MM.1S (cell line): Measurements from ENCODE around the gene CDH22.

ENCODE experiments used
- DNase-seq: peaks from one replicate; pipeline ENCODE4 v3.0.0-alpha.2; 2015
- H2AFZ ChIP-seq: fragments of 300-600 bp; sonication (generic); 2 replicates; pipeline ENCODE4 v1.6.0; 2016; ENCODE audit warnings: antibody characterized with exemption, low read length
- H3F3A ChIP-seq: fragments of 300-600 bp; sonication (generic); 2 replicates; pipeline ENCODE4 v1.6.1; 2016; ENCODE audit warnings: mild to moderate bottlenecking, antibody characterized with exemption, low read length, moderate library complexity, mixed read lengths; ENCODE audit not compliant: insufficient read depth
- H3K27ac ChIP-seq: fragments of 300-600 bp; sonication (generic); 2 replicates; pipeline ENCODE4 v1.5.1; 2016; ENCODE audit warnings: mild to moderate bottlenecking, low read length
- H3K27me3 ChIP-seq: fragments of 300-600 bp; sonication (generic); replicated peaks from 2 replicates; pipeline ENCODE4 v1.6.0; 2016; ENCODE audit warnings: low read length; ENCODE audit not compliant: insufficient read depth
- H3K36me3 ChIP-seq: fragments of 300-600 bp; sonication (generic); replicated peaks from 2 replicates; pipeline ENCODE4 v1.6.1; 2016; ENCODE audit warnings: mild to moderate bottlenecking, low read length, mixed read lengths; ENCODE audit not compliant: insufficient read depth
- H3K4me1 ChIP-seq: fragments of 300-600 bp; sonication (generic); 2 replicates; pipeline ENCODE4 v1.6.1; 2016; ENCODE audit warnings: low read length, mixed read lengths
- H3K4me2 ChIP-seq: fragments of 300-600 bp; sonication (generic); 2 replicates; pipeline ENCODE4 v1.6.0; 2016; ENCODE audit warnings: low read depth, low read length
- H3K4me3 ChIP-seq: fragments of 300-600 bp; sonication (generic); 2 replicates; pipeline ENCODE4 v1.5.1; 2016; ENCODE audit warnings: low read length, mixed read lengths
- H3K79me2 ChIP-seq: fragments of 300-600 bp; sonication (generic); 2 replicates; pipeline ENCODE4 v1.6.1; 2016; ENCODE audit warnings: mixed run types, low read length, mixed read lengths
- H3K9ac ChIP-seq: fragments of 300-600 bp; sonication (generic); 2 replicates; pipeline ENCODE4 v1.6.1; 2016; ENCODE audit warnings: low read length, mixed read lengths
- H3K9me2 ChIP-seq: fragments of 300-600 bp; sonication (generic); replicated peaks from 2 replicates; pipeline ENCODE4 v1.6.1; 2016; ENCODE audit warnings: mild to moderate bottlenecking, low read length, mixed read lengths; ENCODE audit not compliant: insufficient read depth
- H3K9me3 ChIP-seq: fragments of 300-600 bp; sonication (generic); replicated peaks from 2 replicates; pipeline ENCODE4 v1.6.1; 2016; ENCODE audit warnings: mild to moderate bottlenecking, low read length, mixed read lengths; ENCODE audit not compliant: insufficient read depth
- H4K20me1 ChIP-seq: fragments of 300-600 bp; sonication (generic); 2 replicates; pipeline ENCODE4 v1.6.1; 2016; ENCODE audit warnings: mild to moderate bottlenecking, low read length, moderate library complexity, mixed read lengths; ENCODE audit not compliant: insufficient read depth
- CTCF ChIP-seq: fragments of 300-600 bp; sonication (generic); IDR thresholded peaks from 2 replicates; pipeline ENCODE4 v1.5.1; 2016; ENCODE audit warnings: antibody characterized with exemption, low read length, mixed read lengths
- EZH2 ChIP-seq: fragments of 300-600 bp; sonication (generic); optimal IDR thresholded peaks from 2 replicates; pipeline ENCODE3; 2017; ENCODE audit warnings: low read depth, mild to moderate bottlenecking, antibody characterized with exemption, low read length, mixed read lengths
- EZH2phosphoT487 ChIP-seq: fragments of 300-600 bp; sonication (generic); IDR thresholded peaks from 2 replicates; pipeline ENCODE4 v1.6.1; 2018; ENCODE audit warnings: antibody characterized with exemption, low read length

The CDH22 gene

DNA sequence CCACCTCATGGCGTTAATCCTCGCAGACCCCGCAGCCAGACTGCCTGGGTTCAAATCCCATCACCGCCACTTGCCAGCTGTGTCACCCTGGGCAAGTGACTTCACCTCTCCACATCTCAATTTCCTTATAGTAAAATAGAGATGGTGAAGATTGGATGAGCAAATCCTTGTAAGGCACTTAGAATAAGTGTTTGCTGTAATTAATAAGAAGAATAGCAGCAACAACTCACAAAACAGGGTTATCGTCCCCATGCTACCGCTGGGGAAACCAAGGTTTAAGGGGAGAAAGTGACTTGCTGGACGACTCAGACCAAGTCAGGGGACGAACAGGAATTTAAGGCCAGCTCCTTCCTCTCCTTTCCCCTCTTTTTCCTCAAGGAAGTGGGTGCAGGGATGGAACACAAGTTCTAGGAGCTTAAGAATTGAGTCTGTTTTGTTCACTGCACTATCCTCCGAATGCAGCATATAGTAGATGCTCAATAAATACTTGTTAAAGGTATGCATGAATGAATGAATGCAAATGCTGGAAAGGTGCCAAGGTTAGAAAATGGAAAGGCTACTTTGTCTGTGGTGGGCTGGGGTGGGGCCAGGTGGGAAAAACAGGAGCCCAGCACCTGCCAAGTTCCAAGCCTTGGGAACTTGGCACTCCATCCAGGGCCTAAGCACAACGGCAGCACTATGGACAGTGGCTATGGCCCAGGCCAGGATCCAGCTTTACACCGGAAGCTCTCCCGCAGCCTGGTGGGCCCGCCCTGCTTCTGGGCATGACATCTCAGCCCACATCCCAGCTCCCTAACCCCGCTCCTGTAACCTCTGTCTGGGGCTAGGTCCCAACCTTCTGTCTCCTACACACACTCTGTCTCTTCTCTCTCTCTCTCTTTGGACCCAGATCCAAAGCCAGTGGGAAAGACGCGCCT is 4.9 kb upstream of the CDH22 start:
- no peaks in the 10 kb centered on the region for H3K4me1 ChIP-seq
- no peak overlapping the region for H3K27ac ChIP-seq
- H3K9ac ChIP-seq, result no peak overlapping the region
- no peaks in the 10 kb centered on the region for H3K36me3 ChIP-seq
- no peaks in the 10 kb centered on the region for H3K79me2 ChIP-seq
- TF ChIP-seq EZH2phosphoT487 (no peak), EZH2 (peak; percentile 13)
- H3K4me2 ChIP-seq, result no peak overlapping the region
- no peak for DNase-seq
- H4K20me1 ChIP-seq, result no peaks in the 10 kb centered on the region
- no peaks in the 10 kb centered on the region for H3K9me2 ChIP-seq
- H3K9me3 ChIP-seq, result no peaks in the 10 kb centered on the region
- H3F3A ChIP-seq, result no peaks in the 10 kb centered on the region
- H3K4me3 ChIP-seq, result no peak overlapping the region
- no peak overlapping the region for H2AFZ ChIP-seq
- H3K27me3 ChIP-seq, result peaks cover 97% of the 10 kb centered on the region

DNA sequence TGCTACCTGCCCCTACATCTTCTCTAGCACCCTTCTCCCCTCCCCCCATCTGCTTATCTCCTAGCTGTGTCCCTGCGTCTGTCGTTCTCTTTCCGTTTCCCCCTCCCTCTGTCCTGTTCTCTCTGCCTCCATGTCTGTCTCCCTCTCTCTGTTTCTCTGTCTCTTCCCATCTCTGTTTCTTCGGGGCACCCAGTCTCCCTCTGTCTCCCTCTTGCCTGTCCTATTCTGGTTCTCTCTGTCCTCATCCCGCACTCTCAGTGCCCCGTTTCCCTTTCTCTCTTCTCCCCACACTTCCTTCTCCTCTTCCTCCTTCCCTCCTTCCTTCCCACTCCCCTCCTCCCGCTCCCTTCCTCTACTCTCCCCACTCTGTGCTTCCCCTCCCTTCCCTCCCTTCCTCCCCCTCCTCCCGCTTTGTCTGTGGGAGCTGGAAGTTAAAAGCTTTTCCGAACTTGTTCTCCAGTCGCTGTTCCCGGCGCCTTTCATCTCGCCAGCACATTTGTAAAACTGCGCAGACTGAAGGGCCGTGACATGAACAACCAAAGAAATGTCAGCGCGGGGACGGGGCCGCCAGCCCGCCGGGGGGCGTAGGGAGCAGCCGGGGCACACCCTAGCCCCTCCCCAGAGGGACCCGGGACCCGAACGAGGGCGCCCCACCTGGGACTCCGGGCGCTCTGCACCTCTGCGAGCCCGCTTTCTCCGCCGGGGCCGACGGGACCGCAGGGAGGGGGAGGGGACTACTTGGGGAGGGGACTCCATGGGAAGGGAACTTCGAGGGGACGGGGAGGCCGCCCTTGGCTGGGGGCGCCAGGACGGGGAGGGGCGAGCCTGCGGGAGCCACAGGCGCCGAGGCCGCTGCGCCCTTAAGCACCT is 4.0 kb upstream of the CDH22 start:
- H3K27me3 ChIP-seq, result peaks cover 93% of the 10 kb centered on the region

DNA sequence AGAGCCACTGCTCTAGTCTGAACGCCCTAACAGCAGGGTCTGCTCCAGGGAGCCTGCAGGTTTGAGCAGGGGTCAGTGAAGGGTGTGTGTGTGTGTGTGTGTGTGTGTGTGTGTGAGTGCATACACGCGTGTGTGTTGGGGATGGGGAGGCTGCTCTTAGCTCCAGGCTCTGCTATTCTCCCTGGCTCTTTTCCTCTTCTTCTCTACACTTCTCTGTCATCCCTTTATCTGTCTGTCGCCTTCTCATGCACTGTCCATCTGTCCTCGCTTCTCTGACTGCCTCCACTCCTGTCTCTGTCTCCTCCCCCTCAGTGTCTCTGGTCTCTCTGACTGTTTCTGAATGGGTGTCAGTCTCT is 3.4 kb upstream of the CDH22 start:
- Histone ChIP-seq H2AFZ (no peak overlapping the region), H3K4me2 (no peak overlapping the region)

More for the DNA sequence above, 4.0 kb upstream of the CDH22 start:
- TF ChIP-seq EZH2phosphoT487, result peak; percentile 45
- peak; percentile 90 for TF ChIP-seq EZH2
- no peak for TF ChIP-seq CTCF
- Histone ChIP-seq H3K27ac (no peak overlapping the region), H3K79me2 (no peaks in the 10 kb centered on the region), H3K4me1 (0 out of 2 replicates have a peak, but pooled peaks cover 1% of the 10 kb centered on the region), H3K9me2 (no peaks in the 10 kb centered on the region), H3K9ac (no peak overlapping the region), H3K9me3 (no peaks in the 10 kb centered on the region), H3K36me3 (no peaks in the 10 kb centered on the region), H3K4me3 (no peak overlapping the region), H3K4me2 (no peak overlapping the region), H2AFZ (no peak overlapping the region), H3F3A (no peaks in the 10 kb centered on the region), H4K20me1 (no peaks in the 10 kb centered on the region)
- DNase-seq, result no peak

More for the DNA sequence above, 3.4 kb upstream of the CDH22 start:
- Histone ChIP-seq H3K9me2 (no peaks in the 10 kb centered on the region), H3K36me3 (no peaks in the 10 kb centered on the region), H3K79me2 (no peaks in the 10 kb centered on the region), H3K4me3 (no peak overlapping the region), H3K4me1 (0 out of 2 replicates have a peak, but pooled peaks cover 3% of the 10 kb centered on the region), H3K9me3 (no peaks in the 10 kb centered on the region), H4K20me1 (no peaks in the 10 kb centered on the region), H3K27me3 (peaks cover 93% of the 10 kb centered on the region), H3F3A (no peaks in the 10 kb centered on the region), H3K27ac (no peak overlapping the region), H3K9ac (no peak overlapping the region)
- TF ChIP-seq EZH2 (no peak), CTCF (no peak), EZH2phosphoT487 (no peak)
- DNase-seq, result no peak
